GM18861 (cell line): Measurements from ENCODE around the gene NOD1.
"Not testable (repeated sequence)": the region's sequence is repeated elsewhere in the genome, so short reads cannot be mapped to it uniquely, and the experiment has no call there.

ENCODE experiments used
- ATAC-seq: cut with Tn5 transposase; IDR thresholded peaks from one replicate; pipeline ENCODE4 v1.9.1; 2021; ENCODE audit not compliant: unreplicated experiment

Gene NOD1

GRCh38 chr7:30423788-30424505 lies 54.6 kb downstream of the NOD1 start:
- no peak for ATAC-seq

- no peak for ATAC-seq
Observed at GRCh38 chr7:30422922-30423321, 55.7 kb downstream of the NOD1 start.

- no peak for ATAC-seq
Observed at GRCh38 chr7:30421647-30422196, 56.9 kb downstream of the NOD1 start.

GRCh38 chr7:30420662-30421061 lies 57.9 kb downstream of the NOD1 start:
- ATAC-seq = no peak

- ATAC-seq = not testable (repeated sequence)
Observed at GRCh38 chr7:30420080-30420479, 58.5 kb downstream of the NOD1 start.

- no peak for ATAC-seq
Observed at GRCh38 chr7:30413864-30414263, 64.7 kb downstream of the NOD1 start.

GRCh38 chr7:30412782-30413504 lies 65.6 kb downstream of the NOD1 start:
- no peak for ATAC-seq

GRCh38 chr7:30411897-30412296 lies 66.7 kb downstream of the NOD1 start:
- ATAC-seq = no peak

- ATAC-seq = no peak
Observed at GRCh38 chr7:30411173-30411572, 67.4 kb downstream of the NOD1 start.

GRCh38 chr7:30406664-30407425 lies 71.7 kb downstream of the NOD1 start:
- no peak for ATAC-seq

- no peak for ATAC-seq
Observed at GRCh38 chr7:30405179-30405578, 73.4 kb downstream of the NOD1 start.

- no peak for ATAC-seq
Observed at GRCh38 chr7:30403477-30403876, 75.1 kb downstream of the NOD1 start.

- ATAC-seq = no peak
Observed at GRCh38 chr7:30396389-30396788, 82.2 kb downstream of the NOD1 start.

GRCh38 chr7:30395676-30396075 lies 82.9 kb downstream of the NOD1 start:
- no peak for ATAC-seq

GRCh38 chr7:30391806-30392205 lies 86.8 kb downstream of the NOD1 start:
- no peak for ATAC-seq

GRCh38 chr7:30390736-30391636 lies 87.6 kb downstream of the NOD1 start:
- ATAC-seq = no peak

- no peak for ATAC-seq
Observed at GRCh38 chr7:30389791-30390190, 88.8 kb downstream of the NOD1 start.

GRCh38 chr7:30382607-30383006 lies 96.0 kb downstream of the NOD1 start:
- ATAC-seq = no peak

- not testable (repeated sequence) for ATAC-seq
Observed at GRCh38 chr7:30380824-30381223, 97.8 kb downstream of the NOD1 start.

- ATAC-seq = no peak
Observed at GRCh38 chr7:30380294-30380693, 98.3 kb downstream of the NOD1 start.
